GM21717 (cell line): ENCODE measurements around the gene SLC4A5.
A peak's percentile ranks its signal among the peaks of the same experiment; 100 is the strongest.

ENCODE experiments used
- ATAC-seq: cut with Tn5 transposase; IDR thresholded peaks from one replicate; pipeline ENCODE4 v1.9.1; 2021; ENCODE audit warnings: mild to moderate bottlenecking, moderate library complexity; ENCODE audit not compliant: unreplicated experiment

The SLC4A5 gene

DNA sequence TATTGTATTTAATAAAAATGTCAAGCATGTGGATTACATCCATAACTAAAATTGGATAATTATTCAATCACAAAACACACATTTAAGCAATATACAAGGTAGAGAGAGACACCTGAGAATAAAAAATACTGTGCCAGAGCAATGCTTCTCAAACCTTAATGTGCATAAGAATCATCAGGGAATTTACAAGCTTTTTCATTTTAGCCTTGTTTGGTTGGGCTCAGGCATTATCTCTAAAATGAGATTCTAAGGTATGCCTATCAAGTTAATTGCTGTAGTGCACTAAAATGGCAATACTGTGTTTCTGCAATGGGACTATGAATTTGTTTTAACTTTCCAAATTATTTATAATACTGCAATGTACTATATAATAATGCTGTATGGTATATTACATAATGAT, 165.5 kb downstream of the SLC4A5 start:
- ATAC-seq = no peak

DNA sequence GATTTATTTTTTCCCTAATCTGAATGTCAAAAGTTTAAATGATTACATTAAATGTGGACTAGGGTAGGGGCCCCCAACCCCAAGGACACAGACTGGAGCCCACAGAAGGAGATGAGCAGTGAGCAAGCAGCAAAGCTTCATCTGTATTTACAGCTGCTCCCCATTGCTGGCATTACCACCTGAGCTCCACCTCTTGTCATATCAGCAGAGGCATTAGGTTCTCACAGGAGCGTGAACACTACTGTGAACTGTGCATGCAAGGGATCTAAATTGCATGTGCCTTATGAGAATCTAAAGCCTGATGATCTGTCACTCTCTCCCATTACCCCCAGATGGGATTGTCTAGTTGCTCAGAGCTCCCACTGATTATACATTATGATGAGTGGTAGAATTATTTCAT, 168.3 kb downstream of the SLC4A5 start:
- no peak for ATAC-seq

DNA sequence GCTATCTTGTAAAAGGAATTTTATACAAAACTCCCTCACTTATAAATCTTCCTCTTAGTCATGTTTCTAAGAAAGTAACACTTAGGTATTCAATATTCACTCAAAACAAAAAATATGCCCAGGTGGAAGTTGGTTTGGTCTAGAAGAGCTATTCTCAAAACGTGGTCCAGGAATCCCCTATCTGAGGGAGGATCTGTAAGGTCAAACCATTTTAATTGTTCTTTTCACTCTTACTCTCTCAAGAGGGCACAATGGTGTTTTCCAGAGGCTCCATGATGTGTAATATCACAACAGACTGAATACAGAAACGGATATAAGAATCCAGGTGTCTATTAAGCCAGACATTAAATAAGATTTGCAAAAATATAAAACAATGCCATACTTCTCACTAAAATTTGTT, 174.5 kb downstream of the SLC4A5 start:
- ATAC-seq = peak; percentile 59
